H1 (cell line): ENCODE measurements around the gene AKR1B1.

Experiments
- MAFK ChIP-seq: IDR thresholded peaks from 2 replicates; pipeline ENCODE4 v1.6.1; 2012; ENCODE audit warnings: low read depth, mild to moderate bottlenecking, improper control_type of control experiment, low read length
- POLR2AphosphoS5 ChIP-seq: IDR thresholded peaks from 2 replicates; pipeline ENCODE4 v1.6.1; 2011; ENCODE audit warnings: low read depth, low read length
- SIRT6 ChIP-seq: IDR thresholded peaks from one replicate; pipeline ENCODE4 v1.7.1; 2012; ENCODE audit warnings: low read length, inconsistent platforms
- SP2 ChIP-seq: IDR thresholded peaks from 2 replicates; pipeline ENCODE4 v1.6.1; 2012; ENCODE audit warnings: mild to moderate bottlenecking, low read length, inconsistent platforms
- TBP ChIP-seq: IDR thresholded peaks from 2 replicates; pipeline ENCODE4 v1.6.1; 2011; ENCODE audit warnings: low read depth, low read length, improper control_type of control experiment
- TF ChIP-seq, protein P1 (sequence below), 3 experiments: IDR thresholded peaks; 1 replicate in 2 of 3; 2 replicates in 1 of 3; pipeline versions ENCODE4 v1.5.1 to v1.6.1; 2011; ENCODE audit warnings: low read length in 3 of 3, mild to moderate bottlenecking in 3 of 3, inconsistent platforms in 2 of 3, low read depth in 1 of 3, moderate library complexity in 1 of 3; ENCODE audit not compliant: insufficient read depth in 1 of 3; ENCODE audit errors: control extremely low read depth in 1 of 3
- TF ChIP-seq, protein P2 (sequence below): IDR thresholded peaks from 2 replicates; pipeline ENCODE4 v1.6.1; 2012; ENCODE audit warnings: low read length, inconsistent platforms
- TF ChIP-seq, protein P3 (sequence below): IDR thresholded peaks from 2 replicates; pipeline ENCODE4 v1.6.1; 2011; ENCODE audit warnings: low read depth, mild to moderate bottlenecking, low read length; ENCODE audit not compliant: insufficient read depth

DNA sequence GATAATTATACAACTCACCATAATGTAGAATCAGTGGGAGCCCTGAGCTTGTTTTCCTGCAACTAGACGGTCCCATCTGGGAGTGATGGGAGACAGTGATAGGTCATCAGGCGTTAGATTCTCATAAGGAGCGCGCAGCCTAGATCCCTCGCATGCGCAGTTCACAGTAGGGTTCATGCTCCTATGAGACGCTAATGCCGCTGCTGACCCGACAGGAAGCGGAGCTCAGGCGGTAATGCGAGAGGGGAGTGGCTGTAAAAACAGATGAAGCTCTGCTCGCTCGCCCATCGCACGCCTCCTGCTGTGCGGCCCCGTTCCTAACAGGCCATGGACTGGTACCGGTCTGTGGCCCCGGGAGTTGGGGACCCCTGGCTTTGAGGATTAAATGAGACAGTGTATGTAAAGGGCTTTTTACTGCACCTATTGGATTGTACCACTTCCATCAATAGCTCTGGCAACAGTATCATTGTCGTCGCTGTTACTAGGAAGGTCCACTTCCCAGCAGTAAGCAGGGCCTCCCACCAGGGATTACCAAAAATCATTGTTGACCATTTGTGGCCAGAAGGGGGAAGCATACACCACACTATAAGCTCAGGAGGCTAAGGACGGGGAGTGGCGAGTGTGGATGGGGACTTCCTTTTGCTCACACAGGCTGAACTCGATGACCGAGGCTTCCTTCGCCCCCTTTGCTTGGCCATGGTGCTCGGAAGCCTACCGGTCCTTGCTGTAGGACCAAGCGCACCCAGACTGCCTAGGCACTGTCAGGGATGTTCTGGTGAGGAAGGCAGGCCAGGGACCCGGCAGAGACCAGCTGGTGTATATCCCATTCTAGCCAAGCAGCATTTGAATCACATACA lies 26.4 kb downstream of the AKR1B1 start:
- TF ChIP-seq MAFK (no peak), SP2 (no peak), POLR2AphosphoS5 (no peak), SIRT6 (no peak), TBP (no peak; the same call in 1 of the 2 replicates)
- TF ChIP-seq, protein P1, sequence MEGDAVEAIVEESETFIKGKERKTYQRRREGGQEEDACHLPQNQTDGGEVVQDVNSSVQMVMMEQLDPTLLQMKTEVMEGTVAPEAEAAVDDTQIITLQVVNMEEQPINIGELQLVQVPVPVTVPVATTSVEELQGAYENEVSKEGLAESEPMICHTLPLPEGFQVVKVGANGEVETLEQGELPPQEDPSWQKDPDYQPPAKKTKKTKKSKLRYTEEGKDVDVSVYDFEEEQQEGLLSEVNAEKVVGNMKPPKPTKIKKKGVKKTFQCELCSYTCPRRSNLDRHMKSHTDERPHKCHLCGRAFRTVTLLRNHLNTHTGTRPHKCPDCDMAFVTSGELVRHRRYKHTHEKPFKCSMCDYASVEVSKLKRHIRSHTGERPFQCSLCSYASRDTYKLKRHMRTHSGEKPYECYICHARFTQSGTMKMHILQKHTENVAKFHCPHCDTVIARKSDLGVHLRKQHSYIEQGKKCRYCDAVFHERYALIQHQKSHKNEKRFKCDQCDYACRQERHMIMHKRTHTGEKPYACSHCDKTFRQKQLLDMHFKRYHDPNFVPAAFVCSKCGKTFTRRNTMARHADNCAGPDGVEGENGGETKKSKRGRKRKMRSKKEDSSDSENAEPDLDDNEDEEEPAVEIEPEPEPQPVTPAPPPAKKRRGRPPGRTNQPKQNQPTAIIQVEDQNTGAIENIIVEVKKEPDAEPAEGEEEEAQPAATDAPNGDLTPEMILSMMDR (IDR thresholded peaks at IDR 0.05; ENCODE audit: control extremely low read depth in 1 of 3, insufficient read depth in 1 of 3, low read depth in 1 of 3, low read length in 3 of 3): peak; percentile 55 to 89 (median 86)
- TF ChIP-seq, protein P2, sequence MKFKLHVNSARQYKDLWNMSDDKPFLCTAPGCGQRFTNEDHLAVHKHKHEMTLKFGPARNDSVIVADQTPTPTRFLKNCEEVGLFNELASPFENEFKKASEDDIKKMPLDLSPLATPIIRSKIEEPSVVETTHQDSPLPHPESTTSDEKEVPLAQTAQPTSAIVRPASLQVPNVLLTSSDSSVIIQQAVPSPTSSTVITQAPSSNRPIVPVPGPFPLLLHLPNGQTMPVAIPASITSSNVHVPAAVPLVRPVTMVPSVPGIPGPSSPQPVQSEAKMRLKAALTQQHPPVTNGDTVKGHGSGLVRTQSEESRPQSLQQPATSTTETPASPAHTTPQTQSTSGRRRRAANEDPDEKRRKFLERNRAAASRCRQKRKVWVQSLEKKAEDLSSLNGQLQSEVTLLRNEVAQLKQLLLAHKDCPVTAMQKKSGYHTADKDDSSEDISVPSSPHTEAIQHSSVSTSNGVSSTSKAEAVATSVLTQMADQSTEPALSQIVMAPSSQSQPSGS: 0 out of 2 replicates have a peak, but pooled peaks have one; percentile 36
- TF ChIP-seq, protein P3, sequence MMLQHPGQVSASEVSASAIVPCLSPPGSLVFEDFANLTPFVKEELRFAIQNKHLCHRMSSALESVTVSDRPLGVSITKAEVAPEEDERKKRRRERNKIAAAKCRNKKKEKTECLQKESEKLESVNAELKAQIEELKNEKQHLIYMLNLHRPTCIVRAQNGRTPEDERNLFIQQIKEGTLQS: no peak
